OCI-M1 (cell line): Measurements from ENCODE around the gene PRKCD.

Experiments used
- DNase-seq: peaks from one replicate; lab custom pipeline; 2025; lab: John Stamatoyannopoulos, UW

Gene PRKCD

GRCh38 chr3:53190659-53191058 lies 29.6 kb downstream of the PRKCD start:
- no peak for DNase-seq

GRCh38 chr3:53191836-53192480 lies 30.9 kb downstream of the PRKCD start:
- DNase-seq = no peak

DNA sequence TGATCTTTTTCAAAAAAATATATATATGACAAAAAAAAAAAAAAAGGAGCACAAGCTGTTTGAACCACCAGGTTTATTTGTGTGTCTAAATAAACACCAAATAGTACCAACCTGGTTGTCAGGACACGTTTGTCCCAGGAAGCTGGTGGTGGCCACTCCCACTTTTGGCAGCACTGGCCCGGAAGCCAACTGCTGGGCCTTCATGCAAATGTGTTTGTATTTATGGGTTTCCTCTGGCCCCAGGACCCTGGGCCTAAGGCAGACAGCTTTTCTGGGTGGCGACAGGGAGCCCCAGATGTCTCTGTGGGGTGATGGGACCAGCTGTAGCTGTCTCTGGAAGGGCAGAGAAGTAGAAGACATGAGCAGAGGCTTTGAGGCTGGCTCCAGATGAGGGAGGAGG lies 31.6 kb downstream of the PRKCD start:
- DNase-seq = no peak

GRCh38 chr3:53193466-53194209 lies 32.6 kb downstream of the PRKCD start:
- DNase-seq = no peak

DNA sequence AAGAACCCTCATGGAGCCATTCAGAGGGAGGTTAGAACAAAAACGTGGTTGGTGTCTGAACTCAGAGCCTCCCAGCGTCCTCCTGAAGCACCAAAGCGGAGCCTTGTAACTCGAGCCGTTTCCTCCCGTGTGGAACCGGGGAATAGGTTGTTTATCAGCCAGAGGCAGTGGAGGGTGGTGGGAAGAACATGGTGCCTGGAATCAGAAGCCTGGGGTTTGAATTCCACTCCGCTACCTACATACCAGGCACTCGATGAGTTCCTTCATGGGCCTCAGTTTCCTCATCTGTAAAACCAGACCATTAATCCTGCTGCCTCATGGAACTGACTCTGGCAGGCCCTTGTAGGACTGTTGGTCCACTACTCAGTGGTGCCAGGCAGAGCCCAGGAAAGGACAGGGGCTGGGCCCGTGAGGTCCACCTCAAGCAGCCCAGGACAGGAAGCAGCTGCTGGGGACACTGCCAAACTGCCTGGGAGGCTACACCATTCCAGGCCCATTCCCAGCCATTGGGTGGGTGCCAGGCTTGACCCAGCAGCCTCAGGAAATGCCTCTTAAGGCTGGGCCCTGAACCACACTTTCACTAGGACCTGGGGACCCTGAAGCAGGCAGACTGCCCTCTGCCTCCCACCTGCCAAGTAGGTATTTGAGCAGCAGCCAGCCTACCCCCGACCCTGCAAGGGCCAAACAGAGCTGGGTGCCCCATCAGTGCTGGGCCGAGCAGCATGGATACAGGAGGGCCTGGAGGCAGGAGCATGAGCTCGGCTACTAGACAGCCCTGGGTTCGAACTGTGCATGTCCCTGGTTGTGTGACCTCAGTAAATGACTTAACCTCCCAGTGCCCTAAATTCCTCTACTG lies 33.4 kb downstream of the PRKCD start:
- DNase-seq = no peak

DNA sequence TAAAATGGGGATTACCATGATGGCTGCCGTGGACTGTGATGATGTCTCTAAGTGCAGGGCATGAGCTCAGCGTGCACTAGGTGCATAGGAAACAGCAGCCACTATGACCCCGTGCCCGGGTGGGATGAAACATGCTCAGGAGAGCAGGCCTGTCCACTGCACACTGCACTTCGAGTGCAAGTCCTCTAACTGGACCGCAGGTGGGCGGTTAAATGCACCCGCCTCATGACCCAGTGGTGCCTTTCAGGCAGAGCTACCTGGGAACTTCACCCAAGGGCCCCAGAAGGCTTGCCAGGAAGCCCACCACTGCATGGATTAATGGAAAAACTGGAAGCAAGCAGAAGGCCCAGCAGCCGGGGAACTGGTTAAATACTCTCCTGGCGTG lies 34.0 kb downstream of the PRKCD start:
- DNase-seq = no peak

GRCh38 chr3:53195602-53196574 lies 34.9 kb downstream of the PRKCD start:
- peak; percentile 73 for DNase-seq

- DNase-seq = peak; percentile 97
Measured at GRCh38 chr3:53196575-53197407, 35.8 kb downstream of the PRKCD start.

DNA sequence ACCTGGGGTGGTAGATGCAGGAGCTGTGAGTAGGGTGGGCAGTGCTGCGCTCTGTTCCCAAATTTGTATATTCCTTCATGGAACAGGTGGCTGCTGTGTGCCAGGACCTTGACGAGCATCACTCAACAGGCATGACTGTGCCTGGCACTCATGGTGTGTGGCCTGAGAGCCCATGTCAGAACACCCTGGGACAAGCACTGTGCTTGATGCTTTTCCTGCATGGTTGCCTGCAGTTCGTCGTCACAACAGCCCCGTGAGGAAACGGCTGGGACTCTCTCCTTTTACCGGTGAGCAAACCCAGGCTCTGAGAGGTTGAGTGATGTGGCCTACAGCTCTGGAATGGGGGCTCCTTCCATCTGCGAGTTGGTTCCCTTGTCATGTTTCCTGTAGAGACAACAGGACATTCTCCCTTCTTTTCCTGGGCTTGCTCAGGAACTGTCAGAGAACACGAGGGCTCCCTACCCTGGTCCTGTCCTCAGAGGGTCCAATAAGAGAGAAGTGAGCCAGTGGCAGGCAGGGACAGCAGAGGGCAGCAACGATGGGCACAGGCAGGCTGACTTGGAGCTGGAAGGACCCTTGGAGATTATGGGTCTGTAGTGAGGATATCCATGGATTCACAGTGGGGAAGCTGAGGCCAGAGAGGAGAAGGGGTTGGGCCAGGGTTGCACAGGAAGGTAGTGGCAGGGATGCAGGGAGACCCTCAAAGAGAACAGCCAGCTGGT lies 37.4 kb downstream of the PRKCD start:
- DNase-seq = no peak

- no peak for DNase-seq
Measured at GRCh38 chr3:53198996-53199395, 38.0 kb downstream of the PRKCD start.

GRCh38 chr3:53199834-53200233 lies 38.8 kb downstream of the PRKCD start:
- DNase-seq = no peak

- no peak for DNase-seq
Measured at GRCh38 chr3:53200501-53201498, 39.8 kb downstream of the PRKCD start.

GRCh38 chr3:53202331-53203015 lies 41.5 kb downstream of the PRKCD start:
- DNase-seq = no peak

- no peak for DNase-seq
Measured at GRCh38 chr3:53211706-53212702, 51.0 kb downstream of the PRKCD start.

- no peak for DNase-seq
Measured at GRCh38 chr3:53213276-53213675, 52.3 kb downstream of the PRKCD start.

DNA sequence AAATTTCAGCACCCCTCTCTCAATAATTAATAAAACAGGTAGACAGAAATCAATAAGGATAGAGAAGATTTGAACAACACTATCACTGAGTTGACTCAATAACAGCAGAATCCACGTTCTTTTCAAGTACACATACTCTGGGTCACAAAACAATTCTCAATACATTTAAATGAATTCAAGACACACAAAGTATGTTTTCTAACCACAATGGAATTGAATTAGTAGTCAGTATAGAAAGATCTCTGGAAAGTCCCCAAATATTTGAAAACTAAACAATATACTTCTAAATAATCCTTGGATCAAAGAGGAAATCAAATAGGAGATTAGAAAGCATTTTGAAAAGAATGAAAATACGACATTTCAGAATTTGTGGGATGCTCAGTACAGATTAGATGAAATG lies 54.8 kb downstream of the PRKCD start:
- no peak for DNase-seq

- DNase-seq = peak; percentile 7
Measured at GRCh38 chr3:53216723-53217122, 55.7 kb downstream of the PRKCD start.
